ENCODE data around the gene B4GALT2.

- TF ChIP-seq CTCF (IDR thresholded peaks at IDR 0.05; ENCODE audit: insufficient read depth, low read length, poor library complexity, severe bottlenecking) (no peak), EZH2phosphoT487 (conservative IDR thresholded peaks at IDR 0.05; ENCODE audit: low read length) (no peak)
Measured at GRCh38 chr1:43998000-43998378, 19.0 kb downstream of the B4GALT2 start.
